ENCODE measurements around the gene TM2D3. TPM values are rescaled to one million over a fixed set of nuclear protein-coding genes. Genes with fewer than 3 reads are reported as not detected.

TM2D3 gene
- total and polyA plus RNA-seq, 2 of the 8 experiments (the other 6 are each of a cell fraction or from before 2014, with no cell fraction given) = 26.4 to 28.0 TPM

- TF ChIP-seq, protein P1, sequence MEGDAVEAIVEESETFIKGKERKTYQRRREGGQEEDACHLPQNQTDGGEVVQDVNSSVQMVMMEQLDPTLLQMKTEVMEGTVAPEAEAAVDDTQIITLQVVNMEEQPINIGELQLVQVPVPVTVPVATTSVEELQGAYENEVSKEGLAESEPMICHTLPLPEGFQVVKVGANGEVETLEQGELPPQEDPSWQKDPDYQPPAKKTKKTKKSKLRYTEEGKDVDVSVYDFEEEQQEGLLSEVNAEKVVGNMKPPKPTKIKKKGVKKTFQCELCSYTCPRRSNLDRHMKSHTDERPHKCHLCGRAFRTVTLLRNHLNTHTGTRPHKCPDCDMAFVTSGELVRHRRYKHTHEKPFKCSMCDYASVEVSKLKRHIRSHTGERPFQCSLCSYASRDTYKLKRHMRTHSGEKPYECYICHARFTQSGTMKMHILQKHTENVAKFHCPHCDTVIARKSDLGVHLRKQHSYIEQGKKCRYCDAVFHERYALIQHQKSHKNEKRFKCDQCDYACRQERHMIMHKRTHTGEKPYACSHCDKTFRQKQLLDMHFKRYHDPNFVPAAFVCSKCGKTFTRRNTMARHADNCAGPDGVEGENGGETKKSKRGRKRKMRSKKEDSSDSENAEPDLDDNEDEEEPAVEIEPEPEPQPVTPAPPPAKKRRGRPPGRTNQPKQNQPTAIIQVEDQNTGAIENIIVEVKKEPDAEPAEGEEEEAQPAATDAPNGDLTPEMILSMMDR (IDR thresholded peaks at IDR 0.05; ENCODE audit: control extremely low read depth in 1 of 3, insufficient read depth in 1 of 3, low read depth in 1 of 3, low read length in 3 of 3) = no peak
Observed at GRCh38 chr15:101604124-101604874, 47.9 kb downstream of the TM2D3 start (continued).
